ENCODE measurements around the gene NUDT2.

- TF ChIP-seq CTCF (conservative IDR thresholded peaks at IDR 0.05 in 1 of 2, IDR thresholded peaks at IDR 0.05 in 1 of 2; ENCODE audit: low read depth in 1 of 2, low read length in 2 of 2) = no peak
- TF ChIP-seq EZH2 (IDR thresholded peaks at IDR 0.05; ENCODE audit: low read length, missing control alignments) = no peak
These were observed 48.0 kb downstream of the NUDT2 start for GRCh38 chr9:34377404-34377746.

Data from fibroblast of lung (primary cell).